Measurements from ENCODE around the gene NRTN.

Gene NRTN

GRCh38 chr19:5864725-5865486 lies 60.0 kb downstream of the NRTN start:
- Histone ChIP-seq H3F3A (ENCODE audit: control insufficient read depth, insufficient read depth) (no peaks in the 10 kb centered on the region), H3K9me3 (ENCODE audit: control insufficient read depth, insufficient read depth, low read length) (no peaks in the 10 kb centered on the region), H4K20me1 (ENCODE audit: control insufficient read depth, insufficient read depth, low read depth, low read length) (no peaks in the 10 kb centered on the region), H3K4me1 (ENCODE audit: control insufficient read depth, low read length) (no peaks in the 10 kb centered on the region), H3K27ac (ENCODE audit: low read depth, low read length) (no peak overlapping the region), H3K4me3 (ENCODE audit: low read length) (no peak overlapping the region), H3K4me2 (ENCODE audit: low read length) (no peak overlapping the region), H3K27me3 (ENCODE audit: control insufficient read depth, low read length) (no peaks in the 10 kb centered on the region), H3K9me2 (replicated peaks; ENCODE audit: control insufficient read depth, low read length) (no peaks in the 10 kb centered on the region), H3K36me3 (ENCODE audit: control insufficient read depth, low read length) (no peaks in the 10 kb centered on the region), H3K79me2 (ENCODE audit: control insufficient read depth, low read length) (no peaks in the 10 kb centered on the region)
- TF ChIP-seq CTCF (IDR thresholded peaks at IDR 0.05; ENCODE audit: low read depth, low read length, poor library complexity, severe bottlenecking): no peak
- TF ChIP-seq EZH2phosphoT487 (IDR thresholded peaks at IDR 0.05; ENCODE audit: borderline replicate concordance, low read length): no peak

- H3K9me2 ChIP-seq (replicated peaks; ENCODE audit: control insufficient read depth, low read length): no peaks in the 10 kb centered on the region
- no peaks in the 10 kb centered on the region for H3K79me2 ChIP-seq (ENCODE audit: control insufficient read depth, low read length)
- H4K20me1 ChIP-seq (ENCODE audit: control insufficient read depth, insufficient read depth, low read depth, low read length): no peaks in the 10 kb centered on the region
- H3K36me3 ChIP-seq (ENCODE audit: control insufficient read depth, low read length): no peaks in the 10 kb centered on the region
- TF ChIP-seq EZH2phosphoT487 (IDR thresholded peaks at IDR 0.05; ENCODE audit: borderline replicate concordance, low read length) (no peak), CTCF (IDR thresholded peaks at IDR 0.05; ENCODE audit: low read depth, low read length, poor library complexity, severe bottlenecking) (no peak)
- no peaks in the 10 kb centered on the region for H3F3A ChIP-seq (ENCODE audit: control insufficient read depth, insufficient read depth)
- no peak overlapping the region for H3K4me2 ChIP-seq (ENCODE audit: low read length)
- H3K4me1 ChIP-seq (ENCODE audit: control insufficient read depth, low read length): no peaks in the 10 kb centered on the region
- no peaks in the 10 kb centered on the region for H3K9me3 ChIP-seq (ENCODE audit: control insufficient read depth, insufficient read depth, low read length)
- no peak overlapping the region for H3K4me3 ChIP-seq (ENCODE audit: low read length)
- H3K27me3 ChIP-seq (ENCODE audit: control insufficient read depth, low read length): no peaks in the 10 kb centered on the region
- no peak overlapping the region for H3K27ac ChIP-seq (ENCODE audit: low read depth, low read length)
Measured at GRCh38 chr19:5865772-5866171, 60.9 kb downstream of the NRTN start.

GRCh38 chr19:5867201-5868136 lies 62.6 kb downstream of the NRTN start:
- TF ChIP-seq CTCF (IDR thresholded peaks at IDR 0.05; ENCODE audit: low read depth, low read length, poor library complexity, severe bottlenecking) (no peak), EZH2phosphoT487 (IDR thresholded peaks at IDR 0.05; ENCODE audit: borderline replicate concordance, low read length) (no peak)
- Histone ChIP-seq H3K4me1 (ENCODE audit: control insufficient read depth, low read length) (no peaks in the 10 kb centered on the region), H4K20me1 (ENCODE audit: control insufficient read depth, insufficient read depth, low read depth, low read length) (no peaks in the 10 kb centered on the region), H3F3A (ENCODE audit: control insufficient read depth, insufficient read depth) (no peaks in the 10 kb centered on the region), H3K27me3 (ENCODE audit: control insufficient read depth, low read length) (no peaks in the 10 kb centered on the region), H3K9me2 (replicated peaks; ENCODE audit: control insufficient read depth, low read length) (no peaks in the 10 kb centered on the region), H3K27ac (ENCODE audit: low read depth, low read length) (no peak overlapping the region), H3K79me2 (ENCODE audit: control insufficient read depth, low read length) (no peaks in the 10 kb centered on the region), H3K4me3 (ENCODE audit: low read length) (no peak overlapping the region), H3K4me2 (ENCODE audit: low read length) (no peak overlapping the region), H3K9me3 (ENCODE audit: control insufficient read depth, insufficient read depth, low read length) (no peaks in the 10 kb centered on the region), H3K36me3 (ENCODE audit: control insufficient read depth, low read length) (no peaks in the 10 kb centered on the region)

Measured in DOHH2 (cell line).